ENCODE measurements around the gene OSER1.

The OSER1 gene

DNA sequence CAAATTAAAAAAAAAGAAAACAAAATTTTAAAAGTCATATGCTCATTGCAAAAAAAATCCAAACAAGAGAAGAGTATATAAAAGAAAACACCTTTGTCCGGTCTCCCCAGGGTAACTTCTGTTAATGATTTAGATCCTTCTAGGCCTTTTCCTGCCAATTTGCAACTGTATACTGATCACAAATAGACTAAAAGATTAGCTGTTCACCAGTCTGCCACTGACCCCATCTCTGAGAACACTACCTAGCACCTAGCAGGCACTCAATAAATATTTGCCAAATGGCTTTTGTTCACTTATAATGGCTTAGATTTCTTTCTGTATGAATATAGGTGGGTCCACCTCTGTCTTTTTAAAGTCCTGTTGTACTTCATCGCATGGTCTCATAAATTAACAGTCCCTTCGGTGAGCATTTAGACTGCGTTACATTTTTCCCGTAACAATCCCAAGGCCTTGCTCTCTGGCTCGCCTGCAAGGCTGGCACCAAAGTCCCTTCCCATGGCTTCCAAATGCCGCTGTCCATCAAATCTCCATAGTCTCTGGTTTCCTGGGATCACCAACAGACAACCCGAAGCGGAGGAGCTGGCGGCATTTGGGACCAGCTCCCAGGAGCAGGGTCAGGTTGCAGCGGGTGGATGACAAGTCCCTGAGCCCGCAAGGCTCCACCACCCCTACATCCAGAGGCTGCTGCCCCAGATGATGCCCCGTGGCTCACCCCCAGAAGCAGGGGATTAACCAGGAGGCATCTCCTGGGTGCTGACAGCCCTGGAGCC lies 35.4 kb downstream of the OSER1 start:
- Histone ChIP-seq H3K4me3 (ENCODE audit: low read depth, low read length) (no peak overlapping the region), H3K4me1 (ENCODE audit: control insufficient read depth, insufficient read depth, low read length, unreplicated experiment) (peaks cover 12% of the 10 kb centered on the region), H3K27ac (ENCODE audit: low read depth, low read length) (no peak overlapping the region), H3K79me2 (ENCODE audit: control insufficient read depth, insufficient read depth, low read length, unreplicated experiment) (no peaks in the 10 kb centered on the region), H3K36me3 (ENCODE audit: insufficient read depth, low read length) (no peaks in the 10 kb centered on the region), H2AFZ (ENCODE audit: low read length, unreplicated experiment) (no peak overlapping the region), H3K27me3 (ENCODE audit: insufficient read depth, low read length) (no peaks in the 10 kb centered on the region)

DNA sequence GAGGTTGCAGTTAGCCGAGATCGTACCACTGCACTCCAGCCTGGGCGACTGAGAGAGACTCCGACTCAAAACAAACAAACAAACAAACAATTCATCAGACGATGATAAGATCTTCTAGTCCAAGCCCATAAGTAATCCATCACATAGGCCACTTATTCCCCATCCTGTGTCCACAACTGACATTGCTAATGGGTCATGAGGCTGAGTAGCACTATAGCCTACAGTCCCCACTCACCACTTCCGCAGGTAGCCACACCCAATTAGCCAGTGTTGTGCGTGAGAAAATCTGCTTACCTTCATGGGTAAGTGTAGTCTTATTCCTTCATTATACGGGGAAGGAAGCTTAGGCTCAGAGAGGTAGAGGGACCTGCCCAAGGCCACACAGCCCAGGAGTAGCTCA lies 36.7 kb downstream of the OSER1 start:
- Histone ChIP-seq H3K27ac (ENCODE audit: low read depth, low read length) (no peak overlapping the region), H3K4me3 (ENCODE audit: low read depth, low read length) (no peak overlapping the region), H2AFZ (ENCODE audit: low read length, unreplicated experiment) (no peak overlapping the region), H3K27me3 (ENCODE audit: insufficient read depth, low read length) (no peaks in the 10 kb centered on the region), H3K79me2 (ENCODE audit: control insufficient read depth, insufficient read depth, low read length, unreplicated experiment) (no peaks in the 10 kb centered on the region), H3K4me1 (ENCODE audit: control insufficient read depth, insufficient read depth, low read length, unreplicated experiment) (peaks cover 12% of the 10 kb centered on the region), H3K36me3 (ENCODE audit: insufficient read depth, low read length) (no peaks in the 10 kb centered on the region)

DNA sequence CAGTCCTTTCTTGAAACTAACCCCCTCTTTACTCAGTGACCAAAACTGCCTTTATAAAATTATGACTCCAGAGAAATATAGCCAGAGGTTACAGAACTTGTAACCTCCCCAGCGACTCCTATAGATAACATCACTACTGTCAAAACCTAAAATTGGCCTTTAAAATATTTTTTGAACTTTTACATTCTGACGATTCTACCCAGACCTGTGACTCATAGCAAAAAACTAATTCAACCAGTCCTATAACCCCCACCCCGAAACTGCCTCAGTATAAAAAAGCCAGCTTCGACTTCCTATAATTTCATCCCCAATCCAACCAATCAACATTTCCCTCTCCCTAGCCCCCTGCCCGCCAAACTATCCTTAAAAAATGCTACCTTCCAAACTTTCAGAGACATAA lies 37.5 kb downstream of the OSER1 start:
- H3K79me2 ChIP-seq (ENCODE audit: control insufficient read depth, insufficient read depth, low read length, unreplicated experiment): no peaks in the 10 kb centered on the region
- H3K36me3 ChIP-seq (ENCODE audit: insufficient read depth, low read length): no peaks in the 10 kb centered on the region
- no peak overlapping the region for H2AFZ ChIP-seq (ENCODE audit: low read length, unreplicated experiment)

DNA sequence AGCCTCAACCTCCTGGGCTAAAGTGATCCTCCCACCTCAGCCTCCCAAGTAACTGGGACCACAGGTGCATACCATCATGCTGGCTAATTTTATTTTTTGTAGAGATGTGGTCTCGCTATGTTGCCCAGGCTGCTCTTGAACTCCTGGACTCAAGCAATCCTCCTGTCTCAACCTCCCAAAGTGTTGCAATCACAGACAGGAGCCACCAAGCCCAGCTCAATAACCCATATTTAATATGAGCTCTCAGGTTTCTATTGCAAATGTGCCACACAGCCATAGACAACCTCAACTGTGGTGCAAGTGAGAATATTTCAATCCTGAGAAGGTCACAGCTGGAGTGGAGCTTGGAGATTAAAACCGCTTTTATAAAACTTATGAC lies 38.0 kb downstream of the OSER1 start:
- Histone ChIP-seq H3K4me1 (ENCODE audit: control insufficient read depth, insufficient read depth, low read length, unreplicated experiment) (peaks cover 12% of the 10 kb centered on the region), H3K79me2 (ENCODE audit: control insufficient read depth, insufficient read depth, low read length, unreplicated experiment) (no peaks in the 10 kb centered on the region), H3K36me3 (ENCODE audit: insufficient read depth, low read length) (no peaks in the 10 kb centered on the region), H3K27ac (ENCODE audit: low read depth, low read length) (no peak overlapping the region), H3K4me3 (ENCODE audit: low read depth, low read length) (no peak overlapping the region), H3K27me3 (ENCODE audit: insufficient read depth, low read length) (no peaks in the 10 kb centered on the region), H2AFZ (ENCODE audit: low read length, unreplicated experiment) (no peak overlapping the region)

More for the DNA sequence above, 37.5 kb downstream of the OSER1 start:
- Histone ChIP-seq H3K27ac (ENCODE audit: low read depth, low read length) (no peak overlapping the region), H3K27me3 (ENCODE audit: insufficient read depth, low read length) (no peaks in the 10 kb centered on the region), H3K4me3 (ENCODE audit: low read depth, low read length) (no peak overlapping the region), H3K4me1 (ENCODE audit: control insufficient read depth, insufficient read depth, low read length, unreplicated experiment) (peaks cover 12% of the 10 kb centered on the region)

DNA sequence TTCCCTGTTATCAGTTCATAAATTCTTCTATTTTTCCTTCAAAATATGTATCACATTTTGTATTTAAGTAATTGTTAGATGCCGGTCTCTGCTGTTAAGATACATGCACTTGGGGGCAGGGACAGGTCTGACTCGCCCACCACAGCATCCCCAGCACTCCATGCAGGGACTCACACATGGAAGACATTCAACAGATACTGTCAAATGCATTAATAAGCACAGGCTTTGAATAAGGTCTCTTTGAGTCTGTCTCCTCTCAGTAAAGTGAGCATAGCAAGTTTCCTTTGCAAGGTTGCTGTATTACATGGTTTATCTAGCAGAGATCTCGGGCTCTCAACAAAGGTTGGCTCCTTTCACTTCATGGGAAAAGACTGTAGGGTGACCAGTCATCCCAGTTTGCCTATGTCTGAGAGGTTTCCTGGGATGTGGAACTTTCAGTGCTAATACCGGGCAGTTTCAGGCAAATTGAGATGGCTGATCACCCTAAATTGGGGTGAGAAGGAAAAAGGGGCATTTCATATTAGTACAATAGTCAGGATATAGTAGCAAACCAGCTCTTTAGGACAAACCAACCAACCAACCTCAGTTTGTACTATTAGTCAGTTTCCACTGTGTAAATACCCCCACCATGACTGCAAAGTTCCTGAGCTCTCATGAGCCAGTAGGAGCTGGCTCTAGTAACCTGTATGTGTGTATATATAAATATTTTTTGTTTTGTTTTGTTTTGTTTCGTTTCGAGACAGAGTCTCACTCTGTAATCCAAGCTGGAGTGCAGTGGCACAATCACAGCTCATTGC lies 38.6 kb downstream of the OSER1 start:
- Histone ChIP-seq H3K4me1 (ENCODE audit: control insufficient read depth, insufficient read depth, low read length, unreplicated experiment) (peaks cover 13% of the 10 kb centered on the region), H3K4me3 (ENCODE audit: low read depth, low read length) (no peak overlapping the region), H2AFZ (ENCODE audit: low read length, unreplicated experiment) (no peak overlapping the region), H3K27me3 (ENCODE audit: insufficient read depth, low read length) (no peaks in the 10 kb centered on the region), H3K27ac (ENCODE audit: low read depth, low read length) (no peak overlapping the region), H3K36me3 (ENCODE audit: insufficient read depth, low read length) (no peaks in the 10 kb centered on the region), H3K79me2 (ENCODE audit: control insufficient read depth, insufficient read depth, low read length, unreplicated experiment) (no peaks in the 10 kb centered on the region)

DNA sequence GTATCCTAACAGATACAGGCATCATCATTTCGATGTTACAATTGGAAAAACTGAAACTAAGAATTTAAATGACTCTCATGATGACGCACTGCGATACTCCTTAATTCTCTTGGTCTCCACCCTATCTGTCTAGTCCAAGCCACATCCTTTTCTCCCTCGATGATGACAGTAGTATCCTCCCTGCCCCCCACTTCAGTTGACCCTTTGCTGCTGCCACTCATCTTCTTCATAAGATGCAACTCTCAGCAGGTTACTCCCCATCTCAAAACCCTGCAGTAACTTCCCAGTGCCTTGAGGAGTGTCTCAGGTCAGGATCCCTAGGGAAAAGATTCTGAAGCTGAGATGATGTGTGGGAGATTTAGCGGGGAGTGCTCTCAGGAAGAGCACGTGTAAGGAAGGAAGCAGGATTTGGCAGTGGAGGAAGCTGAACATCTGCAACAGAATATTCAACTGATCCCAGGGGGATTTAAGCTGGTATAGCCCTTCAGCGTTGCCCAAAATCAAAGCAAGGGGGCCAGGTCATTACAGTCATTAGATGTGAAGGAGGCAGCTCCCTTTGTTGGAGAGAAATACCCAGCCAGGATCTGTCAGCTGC lies 39.7 kb downstream of the OSER1 start:
- Histone ChIP-seq H3K79me2 (ENCODE audit: control insufficient read depth, insufficient read depth, low read length, unreplicated experiment) (no peaks in the 10 kb centered on the region), H3K36me3 (ENCODE audit: insufficient read depth, low read length) (no peaks in the 10 kb centered on the region), H3K27me3 (ENCODE audit: insufficient read depth, low read length) (no peaks in the 10 kb centered on the region), H3K27ac (ENCODE audit: low read depth, low read length) (no peak overlapping the region), H3K4me3 (ENCODE audit: low read depth, low read length) (0 out of 2 replicates have a peak overlapping the region, but pooled peaks have one; percentile 15), H3K4me1 (ENCODE audit: control insufficient read depth, insufficient read depth, low read length, unreplicated experiment) (peaks cover 23% of the 10 kb centered on the region), H2AFZ (ENCODE audit: low read length, unreplicated experiment) (no peak overlapping the region)

DNA sequence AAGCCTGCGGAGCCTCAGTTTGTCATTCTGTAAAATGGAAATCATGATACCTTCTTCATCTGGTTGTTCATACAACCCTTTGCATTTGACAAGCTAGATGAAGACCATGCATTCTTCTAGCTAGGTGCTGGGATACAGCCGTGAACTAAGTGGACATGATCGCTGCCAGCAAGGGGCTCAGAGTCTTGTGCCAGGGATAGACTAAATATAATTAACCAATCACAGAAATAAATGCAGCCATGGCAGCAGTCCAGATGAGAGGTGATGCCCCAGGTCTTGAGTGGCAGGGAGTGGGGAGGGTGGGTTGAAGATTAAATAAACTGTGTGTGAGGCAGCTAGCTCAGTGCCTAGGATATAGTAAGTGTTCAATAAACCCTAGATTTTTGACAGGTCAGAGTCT lies 42.8 kb downstream of the OSER1 start:
- H3K4me3 ChIP-seq (ENCODE audit: low read depth, low read length): no peak overlapping the region
- H3K4me1 ChIP-seq (ENCODE audit: control insufficient read depth, insufficient read depth, low read length, unreplicated experiment): peaks cover 31% of the 10 kb centered on the region
- H3K36me3 ChIP-seq (ENCODE audit: insufficient read depth, low read length): no peaks in the 10 kb centered on the region
- H2AFZ ChIP-seq (ENCODE audit: low read length, unreplicated experiment): no peak overlapping the region
- H3K27me3 ChIP-seq (ENCODE audit: insufficient read depth, low read length): peaks cover 4% of the 10 kb centered on the region
- H3K27ac ChIP-seq (ENCODE audit: low read depth, low read length): no peak overlapping the region
- H3K79me2 ChIP-seq (ENCODE audit: control insufficient read depth, insufficient read depth, low read length, unreplicated experiment): no peaks in the 10 kb centered on the region

DNA sequence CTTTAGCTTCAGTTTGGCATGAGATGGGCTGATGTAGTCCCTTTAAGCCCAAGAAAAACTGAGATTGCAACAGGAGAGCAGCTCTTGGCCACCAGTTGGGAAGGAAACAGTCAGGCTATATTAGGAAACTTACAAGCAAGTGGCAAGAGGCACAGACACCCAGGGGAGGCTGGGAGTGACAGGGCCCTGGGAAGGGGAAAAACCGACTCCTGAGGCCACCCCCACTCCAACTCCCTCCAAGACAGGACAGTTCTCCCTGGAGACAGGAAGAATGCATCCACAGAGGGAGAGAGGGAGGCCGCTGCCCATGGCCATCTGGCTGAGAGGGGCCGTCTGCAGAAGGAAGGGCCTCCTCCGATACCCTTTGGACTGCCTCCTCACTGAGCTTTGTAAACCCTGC lies 44.1 kb downstream of the OSER1 start:
- Histone ChIP-seq H3K27ac (ENCODE audit: low read depth, low read length) (peak overlapping the region; percentile 40), H2AFZ (ENCODE audit: low read length, unreplicated experiment) (no peak overlapping the region), H3K4me3 (ENCODE audit: low read depth, low read length) (no peak overlapping the region), H3K4me1 (ENCODE audit: control insufficient read depth, insufficient read depth, low read length, unreplicated experiment) (peaks cover 27% of the 10 kb centered on the region), H3K36me3 (ENCODE audit: insufficient read depth, low read length) (no peaks in the 10 kb centered on the region), H3K79me2 (ENCODE audit: control insufficient read depth, insufficient read depth, low read length, unreplicated experiment) (no peaks in the 10 kb centered on the region), H3K27me3 (ENCODE audit: insufficient read depth, low read length) (peaks cover 4% of the 10 kb centered on the region)

DNA sequence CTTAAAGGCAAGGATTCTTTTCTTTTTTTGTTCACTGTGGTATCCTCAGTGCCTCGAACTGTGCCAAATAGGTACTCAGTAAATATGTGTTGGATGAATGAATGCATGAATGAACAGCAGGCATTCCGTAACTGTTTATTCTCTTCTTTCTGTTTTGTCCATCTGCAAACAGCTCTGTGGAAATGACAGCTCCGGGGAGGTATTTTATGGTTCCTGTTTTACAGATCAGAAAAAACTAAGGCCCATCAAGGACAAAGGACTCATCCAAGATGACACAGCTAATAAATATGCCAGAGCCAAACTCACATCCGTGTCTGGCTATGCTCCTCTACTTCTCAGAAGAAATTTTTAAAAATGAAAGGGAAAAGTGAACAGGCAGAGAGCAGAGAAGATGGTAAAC lies 44.6 kb downstream of the OSER1 start:
- H2AFZ ChIP-seq (ENCODE audit: low read length, unreplicated experiment): no peak overlapping the region
- no peaks in the 10 kb centered on the region for H3K79me2 ChIP-seq (ENCODE audit: control insufficient read depth, insufficient read depth, low read length, unreplicated experiment)
- H3K27ac ChIP-seq (ENCODE audit: low read depth, low read length): peak overlapping the region; percentile 40
- no peaks in the 10 kb centered on the region for H3K36me3 ChIP-seq (ENCODE audit: insufficient read depth, low read length)
- peaks cover 22% of the 10 kb centered on the region for H3K4me1 ChIP-seq (ENCODE audit: control insufficient read depth, insufficient read depth, low read length, unreplicated experiment)
- no peak overlapping the region for H3K4me3 ChIP-seq (ENCODE audit: low read depth, low read length)
- peaks cover 4% of the 10 kb centered on the region for H3K27me3 ChIP-seq (ENCODE audit: insufficient read depth, low read length)

DNA sequence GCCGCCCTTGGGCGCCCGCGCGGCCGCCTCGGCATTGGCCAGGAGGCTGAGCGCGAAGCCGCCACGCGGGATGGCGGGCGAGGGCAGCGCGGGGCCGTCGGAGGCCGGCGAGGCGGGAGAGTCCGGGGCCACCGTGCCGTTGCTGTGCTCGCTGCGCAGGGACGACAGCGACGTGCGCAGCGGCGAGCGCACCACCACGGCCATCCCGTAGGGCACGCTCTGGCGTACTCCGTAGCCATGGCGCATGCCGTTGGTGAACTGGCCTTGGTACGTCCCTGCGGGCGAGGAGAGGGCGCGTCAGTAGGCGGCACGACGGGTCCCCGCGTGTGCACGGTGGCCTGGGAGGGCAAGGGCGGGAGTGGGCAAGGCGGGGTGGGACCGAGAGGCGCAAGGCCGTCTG lies 50.4 kb downstream of the OSER1 start:
- Histone ChIP-seq H2AFZ (ENCODE audit: low read length, unreplicated experiment) (no peak overlapping the region), H3K27ac (ENCODE audit: low read depth, low read length) (no peak overlapping the region), H3K27me3 (ENCODE audit: insufficient read depth, low read length) (peaks cover 20% of the 10 kb centered on the region), H3K4me1 (ENCODE audit: control insufficient read depth, insufficient read depth, low read length, unreplicated experiment) (no peaks in the 10 kb centered on the region), H3K79me2 (ENCODE audit: control insufficient read depth, insufficient read depth, low read length, unreplicated experiment) (no peaks in the 10 kb centered on the region), H3K36me3 (ENCODE audit: insufficient read depth, low read length) (no peaks in the 10 kb centered on the region), H3K4me3 (ENCODE audit: low read depth, low read length) (no peak overlapping the region)

All from ACC112 (cell line).